HEK293 (cell line): ENCODE data around the gene TYW1B.
"Not testable (repeated sequence)": the region's sequence is repeated elsewhere in the genome, so short reads cannot be mapped to it uniquely, and the experiment has no call there.

Experiments
- CTCF ChIA-PET: fragments of 350-600 bp; formaldehyde crosslinking; extraction: SDS; loops from one replicate; lab custom pipeline; 2021; ENCODE audit warnings: antibody characterized with exemption; lab: Yijun Ruan, JAX
- POLR2A ChIA-PET: fragments of 300-600 bp; formaldehyde crosslinking; extraction: SDS; loops from one replicate; lab custom pipeline; 2020; ENCODE audit warnings: antibody characterized with exemption, inconsistent platforms; lab: Yijun Ruan, JAX
- H3K27ac ChIP-seq: fragments of 200-500 bp; sonication (Bioruptor generic); 2 replicates; pipeline ENCODE4 v1.5.1; 2014; ENCODE audit warnings: low read depth, low read length, control low read depth, inconsistent platforms; ENCODE audit errors: extremely low read depth
- H3K36me3 ChIP-seq, 2 experiments: fragments of 200-500 bp in 1 of 2; sonication (Bioruptor generic) in 1 of 2; 1 replicate in 1 of 2; 2 replicates in 1 of 2; pipeline ENCODE4 v1.5.1; 2014 to 2017; ENCODE audit warnings: inconsistent platforms in 2 of 2, low read length in 2 of 2; ENCODE audit not compliant: control insufficient read depth in 2 of 2, insufficient read depth in 1 of 2
- H3K4me1 ChIP-seq: fragments of 200-500 bp; sonication (Bioruptor generic); 2 replicates; pipeline ENCODE4 v1.5.1; 2014; ENCODE audit warnings: mild to moderate bottlenecking, low read length, inconsistent platforms; ENCODE audit not compliant: control insufficient read depth, insufficient read depth
- H3K4me3 ChIP-seq: 2 replicates; pipeline ENCODE4 v1.5.1; 2011; ENCODE audit warnings: low read depth, mild to moderate bottlenecking, control low read depth, low read length, moderate library complexity
- H3K9me3 ChIP-seq: fragments of 200-500 bp; sonication (Bioruptor generic); 2 replicates; pipeline ENCODE4 v1.5.1; 2014; ENCODE audit warnings: low read depth, low read length, inconsistent platforms; ENCODE audit not compliant: control insufficient read depth, insufficient read depth
- GLIS1 ChIP-seq: fragments of 450-650 bp; formaldehyde crosslinking; IDR thresholded peaks from 2 replicates; pipeline ENCODE4 v1.5.1; 2016; ENCODE audit warnings: missing biosample characterization, missing genetic modification characterization
- MEIS1 ChIP-seq: sonication (generic); formaldehyde crosslinking; IDR thresholded peaks from 2 replicates; pipeline ENCODE4 v1.8.1; 2022; ENCODE audit warnings: missing genetic modification reagents, mild to moderate bottlenecking, borderline replicate concordance
- SP7 ChIP-seq: fragments of 450-650 bp; formaldehyde crosslinking; IDR thresholded peaks from 2 replicates; pipeline ENCODE4 v1.5.1; 2016; ENCODE audit warnings: missing biosample characterization, missing genetic modification characterization
- TRIM28 ChIP-seq: IDR thresholded peaks from 2 replicates; pipeline ENCODE4 v1.6.1; 2011; ENCODE audit warnings: low read length, control low read depth, borderline replicate concordance
- YY2 ChIP-seq: fragments of 450-650 bp; formaldehyde crosslinking; IDR thresholded peaks from 2 replicates; pipeline ENCODE4 v1.5.1; 2016; ENCODE audit warnings: missing biosample characterization, missing genetic modification characterization
- ZFP3 ChIP-seq: fragments of 450-650 bp; formaldehyde crosslinking; IDR thresholded peaks from 2 replicates; pipeline ENCODE4 v1.5.1; 2016; ENCODE audit warnings: low read depth, missing biosample characterization, missing genetic modification characterization
- ZIC2 ChIP-seq: fragments of 450-650 bp; formaldehyde crosslinking; IDR thresholded peaks from 2 replicates; pipeline ENCODE4 v1.5.1; 2016; ENCODE audit warnings: missing biosample characterization, missing genetic modification characterization
- ZNF2 ChIP-seq: fragments of 450-650 bp; formaldehyde crosslinking; IDR thresholded peaks from 2 replicates; pipeline ENCODE4 v1.5.1; 2016; ENCODE audit warnings: missing biosample characterization, missing genetic modification characterization
- ZNF335 ChIP-seq: fragments of 450-650 bp; formaldehyde crosslinking; conservative IDR thresholded peaks from 2 replicates; pipeline ENCODE4 v1.5.1; 2016; ENCODE audit warnings: missing biosample characterization, missing genetic modification characterization
- TF ChIP-seq, protein P1 (sequence below): fragments of 450-650 bp; formaldehyde crosslinking; IDR thresholded peaks from 2 replicates; pipeline ENCODE4 v1.5.1; 2016; ENCODE audit warnings: missing biosample characterization, missing genetic modification characterization

Gene TYW1B

DNA sequence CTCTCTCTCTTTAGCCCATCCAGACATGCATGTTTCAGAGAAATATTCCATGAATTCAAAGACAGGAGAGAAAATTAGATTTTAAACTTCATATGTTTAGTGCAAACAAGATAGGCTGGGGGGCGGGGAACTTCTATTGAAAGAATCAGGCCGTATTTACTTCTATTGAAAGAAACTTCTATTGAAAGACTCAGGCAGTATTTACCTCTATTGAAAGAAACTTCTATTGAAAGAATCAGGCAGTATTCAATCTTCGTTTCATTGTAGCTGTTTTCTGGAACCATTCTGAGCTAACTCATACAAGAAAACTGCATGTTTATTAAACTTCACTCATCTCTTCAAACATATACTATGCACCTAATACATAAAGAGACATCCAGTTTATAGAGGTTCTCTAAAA lies 123.1 kb downstream of the TYW1B start:
- TF ChIP-seq GLIS1 (tag by site-specific recombination) (no peak), ZNF2 (no peak), ZNF335 (tag by site-specific recombination) (no peak), ZIC2 (tag by site-specific recombination) (no peak), SP7 (tag by site-specific recombination) (no peak), MEIS1 (CRISPR knock-in tag) (no peak), YY2 (tag by site-specific recombination) (no peak), TRIM28 (no peak), ZFP3 (no peak)
- TF ChIP-seq, protein P1, sequence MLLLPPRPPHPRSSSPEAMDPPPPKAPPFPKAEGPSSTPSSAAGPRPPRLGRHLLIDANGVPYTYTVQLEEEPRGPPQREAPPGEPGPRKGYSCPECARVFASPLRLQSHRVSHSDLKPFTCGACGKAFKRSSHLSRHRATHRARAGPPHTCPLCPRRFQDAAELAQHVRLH: no peak
- TF ChIP-seq, all 188 proteins: peak for 0
- Histone ChIP-seq H3K27ac (no peak overlapping the region), H3K36me3 (no peaks in the 10 kb centered on the region), H3K4me3 (no peak overlapping the region), H3K4me1 (no peaks in the 10 kb centered on the region), H3K9me3 (no peaks in the 10 kb centered on the region)
- ChIA-PET POLR2A (no interaction called here), CTCF (no interaction called here)

DNA sequence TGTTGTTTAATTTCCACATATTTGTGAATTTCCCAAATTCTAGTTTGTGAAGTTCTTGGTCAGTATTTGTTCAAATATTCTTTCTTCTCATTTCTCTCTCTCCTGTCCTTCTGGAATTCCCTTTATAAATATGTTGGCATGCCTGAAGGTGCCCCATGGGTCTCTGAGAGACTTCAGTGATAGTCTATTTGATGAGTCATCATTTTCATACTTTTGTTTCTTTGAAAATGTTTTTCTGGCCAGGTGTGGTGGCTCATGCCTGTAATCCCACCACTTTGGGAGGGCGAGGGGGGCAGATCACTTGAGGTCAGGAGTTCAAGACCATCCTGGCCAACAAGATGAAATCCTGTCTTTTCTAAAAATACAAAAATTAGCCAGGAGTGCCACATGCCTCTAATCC lies 127.5 kb downstream of the TYW1B start:
- H3K4me1 ChIP-seq, H3K9me3 ChIP-seq, H3K27ac ChIP-seq, H3K4me3 ChIP-seq, CTCF ChIA-PET, H3K36me3 ChIP-seq, POLR2A ChIA-PET: not testable (repeated sequence)

DNA sequence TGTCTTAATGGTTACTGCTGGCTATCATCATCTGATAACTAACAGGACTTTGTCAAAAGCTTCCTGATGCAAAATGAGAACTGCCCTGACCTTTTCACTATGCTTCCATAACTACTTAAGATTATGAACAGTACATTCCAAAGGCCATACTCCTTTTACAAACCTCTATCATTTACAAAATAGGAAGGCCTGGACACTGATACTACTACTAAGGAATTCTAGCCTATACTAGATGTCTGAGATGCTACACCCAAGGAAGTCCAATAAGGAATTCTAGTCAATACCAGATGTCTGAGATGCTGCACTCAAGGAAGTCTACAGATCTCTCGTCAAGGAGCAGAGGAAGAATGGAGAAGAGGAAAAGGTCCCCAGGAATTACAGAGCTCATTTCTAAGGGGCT lies 130.9 kb downstream of the TYW1B start:
- H3K4me3 ChIP-seq, POLR2A ChIA-PET, H3K4me1 ChIP-seq, CTCF ChIA-PET, H3K9me3 ChIP-seq, H3K36me3 ChIP-seq, H3K27ac ChIP-seq: not testable (repeated sequence)

DNA sequence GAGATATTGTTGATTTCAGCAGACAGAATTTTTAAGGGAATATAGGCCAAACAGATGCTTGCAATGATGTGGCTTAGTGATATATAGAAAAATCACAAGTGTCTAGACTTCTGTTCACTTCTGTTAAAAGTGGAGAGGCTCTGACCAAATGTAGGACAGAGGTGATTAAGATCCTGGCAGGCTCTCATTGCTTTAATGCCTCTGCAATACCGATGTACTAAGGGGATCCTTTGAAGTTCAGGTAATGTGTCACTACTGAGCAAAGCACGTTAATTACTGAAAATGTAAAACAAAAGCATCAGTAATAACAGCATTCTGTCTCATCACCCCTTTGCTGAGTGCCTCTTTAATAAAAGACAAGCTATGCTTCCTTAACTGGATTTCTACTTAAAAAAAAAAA lies 131.4 kb downstream of the TYW1B start:
- POLR2A ChIA-PET, CTCF ChIA-PET: not testable (repeated sequence)

DNA sequence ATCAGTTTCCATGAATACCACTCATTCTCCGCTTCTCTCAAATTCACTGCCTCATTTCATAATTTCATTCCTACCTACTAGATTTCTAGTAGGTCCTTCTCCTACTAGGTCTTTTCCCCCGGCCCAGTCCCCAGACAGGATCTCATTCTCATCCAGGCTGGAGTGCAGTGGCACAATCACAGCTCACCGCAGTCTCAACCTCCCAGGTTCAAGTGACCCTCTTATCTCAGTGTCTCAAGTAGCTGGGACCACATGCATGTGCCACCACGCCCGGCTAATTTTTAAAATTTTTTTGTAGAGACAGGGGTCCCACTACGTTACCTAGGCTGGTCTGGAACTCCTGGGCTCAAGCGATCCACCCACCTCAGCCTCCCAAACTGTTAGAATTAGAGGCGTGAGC lies 132.5 kb downstream of the TYW1B start:
- H3K36me3 ChIP-seq, CTCF ChIA-PET, H3K27ac ChIP-seq, H3K9me3 ChIP-seq, H3K4me3 ChIP-seq, POLR2A ChIA-PET, H3K4me1 ChIP-seq: not testable (repeated sequence)

More for the DNA sequence above, 131.4 kb downstream of the TYW1B start:
- not testable (repeated sequence) for H3K36me3 ChIP-seq, H3K4me3 ChIP-seq, H3K9me3 ChIP-seq, H3K27ac ChIP-seq, H3K4me1 ChIP-seq

DNA sequence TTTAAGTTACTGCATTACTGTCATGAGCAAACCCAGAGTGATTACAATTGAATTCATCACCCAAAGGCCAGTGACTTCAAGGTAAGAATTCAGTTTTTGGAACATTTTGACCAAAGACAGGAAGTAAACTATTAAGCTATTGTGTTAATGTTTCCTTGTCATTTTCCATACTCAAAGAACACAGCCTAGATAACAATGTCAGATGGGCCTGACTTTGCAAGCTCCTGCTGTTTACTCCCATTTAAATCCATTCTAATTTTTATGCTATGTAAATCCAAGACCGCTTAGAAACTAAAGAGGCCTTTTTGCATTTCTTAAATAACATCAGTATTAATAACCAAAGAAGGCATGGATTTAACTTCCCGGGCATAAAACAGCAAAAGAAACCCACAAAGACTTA lies 136.6 kb downstream of the TYW1B start:
- CTCF ChIA-PET: interaction anchor here (0.5 to 0.6 kb wide), 2 partner anchors 37 to 114 kb away, joined by 3 read pairs; no protein-coding TSS in a partner anchor
- H3K27ac ChIP-seq, POLR2A ChIA-PET, H3K4me3 ChIP-seq, H3K36me3 ChIP-seq, H3K4me1 ChIP-seq, H3K9me3 ChIP-seq: not testable (repeated sequence)

DNA sequence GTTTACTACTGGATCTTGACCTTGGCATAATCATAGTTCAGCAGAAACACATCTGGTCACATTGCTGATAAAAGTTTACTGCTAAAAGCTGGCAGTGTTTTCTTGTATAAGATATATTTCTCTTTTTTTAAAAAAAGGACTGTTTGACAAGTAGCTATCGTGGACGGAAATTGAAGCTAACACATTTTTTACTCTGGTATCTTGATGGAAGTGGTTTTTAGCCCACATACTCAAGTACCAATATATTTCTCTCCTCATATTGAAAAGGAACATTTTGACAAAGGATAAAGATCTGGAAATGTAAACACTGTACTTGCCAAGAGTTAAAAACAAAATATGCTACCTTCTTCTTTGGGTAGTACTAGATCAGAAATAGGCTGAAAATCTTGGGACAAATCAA lies 137.8 kb downstream of the TYW1B start:
- H3K4me1 ChIP-seq, H3K4me3 ChIP-seq, CTCF ChIA-PET, H3K36me3 ChIP-seq, POLR2A ChIA-PET, H3K27ac ChIP-seq, H3K9me3 ChIP-seq: not testable (repeated sequence)

DNA sequence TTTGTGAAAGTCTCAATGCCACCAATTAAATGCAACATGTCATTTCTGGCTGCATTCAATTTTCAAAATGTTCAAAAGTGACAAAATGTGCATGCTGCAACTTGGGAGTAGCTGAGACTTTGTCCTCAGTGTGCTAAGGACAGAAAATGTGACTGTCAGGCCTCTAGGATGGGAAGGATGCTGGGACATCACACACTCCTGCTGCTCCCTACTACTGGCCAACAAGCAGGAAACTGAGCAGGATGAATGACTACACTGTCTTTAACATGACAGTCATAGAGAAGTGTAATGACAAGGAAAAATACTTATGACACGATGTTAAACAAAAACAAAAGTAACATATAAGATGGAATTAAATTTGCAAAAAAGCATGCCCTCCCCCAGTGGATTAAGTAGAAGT lies 138.7 kb downstream of the TYW1B start:
- H3K36me3 ChIP-seq, H3K4me3 ChIP-seq, CTCF ChIA-PET, H3K9me3 ChIP-seq, H3K4me1 ChIP-seq, H3K27ac ChIP-seq, POLR2A ChIA-PET: not testable (repeated sequence)

DNA sequence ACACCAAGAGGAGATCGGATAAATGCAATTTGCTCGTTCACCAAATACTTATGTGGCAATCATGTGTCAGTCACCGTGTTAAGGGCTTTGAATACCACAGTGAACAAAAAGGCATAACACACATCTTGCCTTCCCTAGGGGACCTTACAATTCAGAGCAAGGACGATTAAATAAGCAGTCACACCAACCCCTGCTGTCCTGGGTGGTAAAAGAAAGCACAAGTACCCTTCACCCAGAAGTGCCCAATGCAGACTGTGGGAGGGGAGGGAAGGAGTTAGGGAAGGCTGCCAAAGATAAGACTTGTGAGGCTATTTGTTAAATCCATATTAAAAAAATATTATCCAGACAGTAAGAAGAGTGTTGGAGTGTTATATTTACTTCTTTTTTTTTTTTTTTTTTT lies 146.8 kb downstream of the TYW1B start:
- POLR2A ChIA-PET, H3K36me3 ChIP-seq, H3K9me3 ChIP-seq, H3K4me3 ChIP-seq, H3K27ac ChIP-seq, CTCF ChIA-PET, H3K4me1 ChIP-seq: not testable (repeated sequence)

DNA sequence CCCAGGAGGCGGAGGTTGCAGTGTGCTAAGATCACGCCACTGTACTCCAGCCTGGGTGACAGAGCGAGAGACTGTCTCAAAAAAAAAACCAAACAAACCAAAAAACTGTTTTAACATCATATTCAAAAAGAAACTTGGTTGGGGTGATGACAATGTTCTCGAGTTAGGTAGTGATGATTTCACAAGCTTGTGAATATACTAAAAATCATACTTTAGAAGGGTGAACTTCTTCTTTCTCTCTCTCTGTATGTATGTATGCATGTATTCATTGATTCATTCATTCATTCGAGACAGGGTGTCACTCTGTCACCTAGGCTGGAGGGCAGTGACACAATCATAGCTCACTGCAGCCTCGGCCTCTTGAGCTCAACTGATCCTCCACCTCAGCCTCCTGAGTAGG lies 151.1 kb downstream of the TYW1B start:
- H3K9me3 ChIP-seq, POLR2A ChIA-PET, H3K4me1 ChIP-seq, CTCF ChIA-PET, H3K4me3 ChIP-seq, H3K27ac ChIP-seq, H3K36me3 ChIP-seq: not testable (repeated sequence)
